Neural cell (in vitro differentiated cells): ENCODE measurements around the gene ALDH7A1.

Experiments used
- CTCF ChIP-seq: fragments of 450-650 bp; IDR thresholded peaks from 2 replicates; pipeline ENCODE4 v1.5.1; 2014; ENCODE audit warnings: antibody characterized with exemption, mild to moderate bottlenecking, moderate library complexity; ENCODE audit not compliant: poor library complexity, severe bottlenecking
- EP300 ChIP-seq: fragments of 450-650 bp; conservative IDR thresholded peaks from 2 replicates; pipeline ENCODE4 v1.6.1; 2014; ENCODE audit warnings: antibody characterized with exemption, mild to moderate bottlenecking, moderate library complexity; ENCODE audit not compliant: poor library complexity, severe bottlenecking
- EZH2 ChIP-seq: fragments of 200-600, 300-800 bp; shearing (Covaris generic), sonication (generic); IDR thresholded peaks from 2 replicates; pipeline ENCODE4 v1.6.1; 2014; ENCODE audit warnings: antibody characterized with exemption, low read length, borderline replicate concordance, mild to moderate bottlenecking; ENCODE audit not compliant: insufficient read depth, poor library complexity, severe bottlenecking
- MXI1 ChIP-seq: fragments of 450-650 bp; conservative IDR thresholded peaks from 2 replicates; pipeline ENCODE4 v1.6.1; 2014; ENCODE audit warnings: antibody characterized with exemption, mild to moderate bottlenecking; ENCODE audit not compliant: poor library complexity, severe bottlenecking
- POLR2AphosphoS5 ChIP-seq: IDR thresholded peaks from 2 replicates; pipeline ENCODE4 v1.6.1; 2012
- RAD21 ChIP-seq: fragments of 450-650 bp; conservative IDR thresholded peaks from 2 replicates; pipeline ENCODE4 v1.6.1; 2014; ENCODE audit warnings: antibody characterized with exemption, mild to moderate bottlenecking, moderate library complexity
- REST ChIP-seq: IDR thresholded peaks from 2 replicates; pipeline ENCODE4 v1.6.1; 2012; ENCODE audit warnings: borderline replicate concordance
- SMC3 ChIP-seq: fragments of 450-650 bp; conservative IDR thresholded peaks from 2 replicates; pipeline ENCODE4 v1.6.1; 2014; ENCODE audit warnings: antibody characterized with exemption, mild to moderate bottlenecking, moderate library complexity; ENCODE audit not compliant: poor library complexity
- TAF1 ChIP-seq: IDR thresholded peaks from 2 replicates; pipeline ENCODE4 v1.6.1; 2012; ENCODE audit warnings: low read depth

- TF ChIP-seq RAD21 = no peak
- TF ChIP-seq CTCF = no peak
- TF ChIP-seq TAF1 = no peak
- no peak for TF ChIP-seq REST
- no peak for TF ChIP-seq EP300
- no peak for TF ChIP-seq POLR2AphosphoS5
- TF ChIP-seq MXI1 = no peak
- no peak for TF ChIP-seq EZH2
- TF ChIP-seq SMC3 = no peak
Measured at GRCh38 chr5:126633552-126633951, 38.5 kb upstream of the ALDH7A1 start.
